Heart right ventricle (tissue), 16 donors: Measurements from ENCODE around the gene IL11. TPM values are rescaled to one million over a fixed set of nuclear protein-coding genes. Genes with fewer than 3 reads are reported as not detected.
"Not testable (repeated sequence)": the region's sequence is repeated elsewhere in the genome, so short reads cannot be mapped to it uniquely, and the experiment has no call there.

Experiments used
- ATAC-seq, 8 donors: fragments of 200-7000 bp; cut with Tn5 transposase; one replicate each; pipeline ENCODE4 v1.9.1; 2020; ENCODE audit warnings: mild to moderate bottlenecking in 8 of 8, moderate library complexity in 8 of 8, moderate number of reproducible peaks in 1 of 8
- DNase-seq, 2 donors: peaks; one replicate each; pipeline ENCODE4 v3.0.0-alpha.2; 2020
- H3K27ac ChIP-seq, 10 donors: fragments of 200-600 bp; sonication (generic) in 2 of 10; one replicate each; pipeline versions ENCODE4 v1.5.0 to v1.8.0; 2020 to 2022; ENCODE audit warnings: mild to moderate bottlenecking in 3 of 10
- H3K27me3 ChIP-seq, 7 donors: fragments of 200-600 bp; one replicate each; pipeline ENCODE4 v1.8.0; 2021 to 2022; ENCODE audit warnings: mild to moderate bottlenecking in 2 of 7
- H3K36me3 ChIP-seq, 9 donors: fragments of 200-600 bp; sonication (generic) in 1 of 9; one replicate each; pipeline versions ENCODE4 v1.5.0 to v1.8.0; 2020 to 2022; ENCODE audit warnings: mild to moderate bottlenecking in 2 of 9
- H3K4me1 ChIP-seq, 9 donors: fragments of 200-600 bp; sonication (generic) in 1 of 9; one replicate each; pipeline versions ENCODE4 v1.5.0 to v1.8.0; 2020 to 2022; ENCODE audit warnings: mild to moderate bottlenecking in 4 of 9
- H3K4me3 ChIP-seq, 10 donors: fragments of 200-600 bp; sonication (generic) in 2 of 10; one replicate each; pipeline versions ENCODE4 v1.5.0 to v1.8.0; 2020 to 2022; ENCODE audit warnings: mild to moderate bottlenecking in 7 of 10, moderate library complexity in 2 of 10
- H3K9me3 ChIP-seq, 11 donors: fragments of 200-600 bp in 10 of 11; sonication (generic) in 2 of 11; one replicate each; pipeline versions ENCODE4 v1.5.0 to v1.8.0; 2013 to 2022; ENCODE audit warnings: mild to moderate bottlenecking in 2 of 11, control low read depth in 1 of 11, moderate library complexity in 1 of 11
- WGBS, 2 donors: extraction: QIAGEN DNeasy Blood & Tissue Kit; methylation state at CpG; one replicate each; pipeline ENCODE4 v1.1.7; 2013; ENCODE audit warnings: inconsistent platforms in 1 of 2; 5-methylcytosine and 5-hydroxymethylcytosine counted together
- intact Hi-C, 10 donors: fragments of 100-400 bp; cut with DNase I; formaldehyde crosslinking; loops; one replicate each; pipeline versions ENCODE4 v1.11.1 to v1.14.2; 2022
- polyA plus RNA-seq, 2 donors: library from polyadenylated mRNA; stranded (reverse); fragments of 200-250 nt; gene quantifications; one replicate each; pipeline ENCODE4 v1.2.3, GENCODE V29; 2013
- total RNA-seq, 10 donors: library from RNA; stranded (reverse); fragmentation: NEBNext Ultra II Directional in 3 of 10; extraction: Animal tissue kit (Norgen Biotek cat#: 25700) in 3 of 10; gene quantifications; one replicate each; pipeline versions ENCODE4 v1.2.1 to v1.2.4, GENCODE V29; 2021 to 2023
- TF ChIP-seq, protein P1 (sequence below), 9 donors: fragments of 200-600 bp; sonication (generic) in 2 of 9; IDR thresholded peaks; one replicate each; pipeline versions ENCODE4 v1.5.0 to v1.8.0; 2021 to 2022; ENCODE audit warnings: antibody characterized with exemption in 9 of 9, mild to moderate bottlenecking in 5 of 9, moderate library complexity in 1 of 9
- donor health status: Arrhythmogenic right ventricular cardiomyopathy.
- donor health status: ischemic (EF 13 %, LVEDD 7.1; RV severe dilation, severe dysfunction).
- donor health status: healthy with polysubstance abuse.
- donor health status: DM: no; HTN: yes; CAD: no.
- donor health status: DM: no; HTN: no; CAD: no.
- donor health status: ischemic (EF 25% LVEDD 6.9; RV normal size, moderate dysfunction).
- donor health status: ischemic (EF 25% LVEDD 5.7; RV mildly dilated, moderate dysfunction).
- donor health status: healthy.
- donor health status: DM: yes; HTN: yes; CAD: no.
- donor health status: Ischemic cardiomyopathy.
- donor health status: ischemic (EF 35%, LVEDD 5.7; RV mildly dilated, moderate dysfunction).
- donor health status: nonischemic (EF 11% LVEDD 7.7; RV severe dilation, severe dysfunction).
- donor health status: DM: yes; HTN: yes; CAD: no.
- donor health status: PGD.
- donor health status: ischemic (EF 29% LVEDD 5.4; RV normal size, mild dysfunction).
- donor health status: nonischemic (EF 23%, LVEDD 6.1; RV moderate dilation, normal function).

The IL11 gene
- total and polyA plus RNA-seq, 12 donors, result 0.30 to 0.37 TPM; not detected in 10

DNA sequence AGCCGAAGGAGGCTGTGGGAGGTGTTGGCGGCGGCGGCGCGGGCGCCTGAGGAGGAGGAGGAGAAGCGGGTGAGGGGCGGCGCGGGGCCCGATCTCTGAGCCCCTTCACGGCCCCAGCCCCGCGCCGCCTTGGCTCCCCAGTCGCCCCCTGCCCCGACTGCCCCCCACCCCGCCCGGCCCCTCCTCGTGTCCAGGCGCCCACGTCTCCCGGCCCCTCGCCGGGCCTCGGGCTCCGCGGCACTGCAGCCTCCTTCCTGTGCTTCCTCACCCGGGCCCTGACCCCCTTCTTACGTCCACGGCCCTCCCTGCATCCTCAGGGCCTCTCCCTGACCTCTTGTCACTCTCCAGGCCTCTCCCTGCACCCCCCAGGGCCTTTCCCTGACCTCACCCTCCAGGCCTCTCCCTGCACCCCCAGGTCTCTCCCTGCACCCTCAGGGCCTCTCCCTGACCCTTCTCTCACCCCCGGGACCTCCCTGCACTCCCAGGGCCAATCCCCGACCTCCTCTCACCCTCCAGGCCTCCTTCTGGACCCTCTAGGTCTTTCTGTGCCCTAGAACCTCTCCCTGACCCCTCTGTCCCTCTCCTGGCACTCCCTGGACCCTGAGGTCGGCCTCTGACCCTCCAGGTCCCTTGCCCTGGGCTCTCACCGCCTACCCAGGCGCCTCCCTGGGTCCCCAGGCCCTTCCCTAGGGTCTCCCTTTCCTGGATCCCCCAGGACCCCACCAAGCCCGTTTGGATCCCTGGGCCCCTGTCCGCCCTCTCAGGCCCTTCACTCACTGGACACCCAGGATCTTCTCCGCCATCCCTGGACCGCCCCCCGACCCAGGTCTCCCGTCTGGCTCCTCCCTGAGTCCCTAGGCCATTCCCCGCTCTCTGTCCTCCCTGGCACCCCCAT, 30.1 kb downstream of the IL11 start:
- 3 to 5% methylated on average over 17 to 44 of the region's 44 CpGs for WGBS, 2 donors
- peak in 2 of 8 donors; percentile 0 to 1 for ATAC-seq
- intact Hi-C loops, result loop anchor here in 4 of 10 donors (1.0 to 5.0 kb wide), 4 partner anchors 38 to 45 kb away; partner anchors contain the start of genes RPL28 (in 3 of the 4) and TMEM238 (in 1 of the 4)
- H3K27ac ChIP-seq, result peak overlapping the region; percentile 21 to 93 (median 87)
- peaks cover 7 to 24% (median 19%) of the 10 kb centered on the region in 9 donors for H3K4me1 ChIP-seq
- no peak for DNase-seq
- no peaks in the 10 kb centered on the region for H3K27me3 ChIP-seq
- no peaks in the 10 kb centered on the region for H3K9me3 ChIP-seq
- H3K4me3 ChIP-seq, result peak overlapping the region; percentile 33 to 92 (median 72)
- TF ChIP-seq, protein P1, sequence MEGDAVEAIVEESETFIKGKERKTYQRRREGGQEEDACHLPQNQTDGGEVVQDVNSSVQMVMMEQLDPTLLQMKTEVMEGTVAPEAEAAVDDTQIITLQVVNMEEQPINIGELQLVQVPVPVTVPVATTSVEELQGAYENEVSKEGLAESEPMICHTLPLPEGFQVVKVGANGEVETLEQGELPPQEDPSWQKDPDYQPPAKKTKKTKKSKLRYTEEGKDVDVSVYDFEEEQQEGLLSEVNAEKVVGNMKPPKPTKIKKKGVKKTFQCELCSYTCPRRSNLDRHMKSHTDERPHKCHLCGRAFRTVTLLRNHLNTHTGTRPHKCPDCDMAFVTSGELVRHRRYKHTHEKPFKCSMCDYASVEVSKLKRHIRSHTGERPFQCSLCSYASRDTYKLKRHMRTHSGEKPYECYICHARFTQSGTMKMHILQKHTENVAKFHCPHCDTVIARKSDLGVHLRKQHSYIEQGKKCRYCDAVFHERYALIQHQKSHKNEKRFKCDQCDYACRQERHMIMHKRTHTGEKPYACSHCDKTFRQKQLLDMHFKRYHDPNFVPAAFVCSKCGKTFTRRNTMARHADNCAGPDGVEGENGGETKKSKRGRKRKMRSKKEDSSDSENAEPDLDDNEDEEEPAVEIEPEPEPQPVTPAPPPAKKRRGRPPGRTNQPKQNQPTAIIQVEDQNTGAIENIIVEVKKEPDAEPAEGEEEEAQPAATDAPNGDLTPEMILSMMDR (IDR thresholded peaks at IDR 0.05), result no peak
- H3K36me3 ChIP-seq, result peaks cover 0 to 26% (median 7%) of the 10 kb centered on the region in 9 donors

DNA sequence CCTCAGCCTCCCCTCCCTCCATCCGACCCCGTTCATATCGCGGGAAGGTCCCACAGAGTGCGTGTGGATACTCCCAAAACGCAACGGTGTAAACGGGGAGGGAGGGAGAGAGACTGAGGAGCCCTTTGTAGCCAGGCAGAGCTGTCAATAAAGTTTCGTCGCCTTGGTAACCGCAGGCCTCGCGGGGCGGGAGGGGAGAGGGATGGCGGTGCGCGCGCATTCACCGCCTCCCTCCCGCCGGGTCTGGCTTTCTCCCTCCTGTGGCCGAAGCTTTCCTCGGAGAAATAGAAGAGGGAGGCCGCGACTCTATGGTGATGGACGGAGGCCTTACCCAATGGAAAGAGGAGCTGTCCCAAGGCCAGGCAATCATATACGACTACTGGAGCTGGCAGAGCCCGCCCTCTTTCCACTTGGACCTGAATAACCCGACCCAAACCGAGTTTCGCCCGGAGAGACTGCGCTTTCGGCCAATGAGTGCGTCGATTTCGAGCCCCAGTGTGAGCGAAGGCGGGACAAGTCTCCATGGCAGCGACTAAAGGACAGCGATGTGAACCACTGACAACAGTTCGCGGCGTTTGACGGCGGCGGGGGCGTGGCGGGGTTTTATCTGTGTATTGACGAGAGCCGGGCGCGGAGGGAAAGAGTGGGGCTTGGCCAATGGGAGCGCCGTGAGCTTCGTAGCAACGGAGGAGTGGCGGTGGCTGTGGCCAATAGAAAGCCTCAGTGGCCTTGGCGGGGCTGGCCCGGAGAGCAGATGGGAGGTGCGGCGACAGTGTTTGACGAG, 31.0 kb downstream of the IL11 start, which contains the start of gene KMT5C:
TSS of gene KMT5C (plus strand) at position 772 of the 784 bp plus-strand sequence. CDS start 2,061 bp downstream, outside the sequence.
- no peaks in the 10 kb centered on the region for H3K9me3 ChIP-seq
- peaks cover 7 to 24% (median 19%) of the 10 kb centered on the region in 9 donors for H3K4me1 ChIP-seq
- peak; percentile 100 for DNase-seq
- peak; percentile 91 to 97 (median 95) for ATAC-seq
- peak within 1 kb of the TSS; percentile 33 to 92 (median 72) for H3K4me3 ChIP-seq
- intact Hi-C loops, result loop anchor here in 4 of 10 donors (1.0 to 5.0 kb wide), 3 partner anchors 37 to 46 kb away; partner anchors contain the start of genes RPL28 (in 3 of the 4) and TMEM238 (in 1 of the 4)
- H3K36me3 ChIP-seq, result peaks cover 0 to 24% (median 7%) of the 10 kb centered on the region in 9 donors
- peak within 1 kb of the TSS; percentile 65 to 95 (median 90) for H3K27ac ChIP-seq
- TF ChIP-seq, protein P1 (IDR thresholded peaks at IDR 0.05), result peak in 8 of 9 donors; percentile 26 to 68 (median 50)
- 0% methylated on average over 63 of the region's 63 CpGs for WGBS, 2 donors
- H3K27me3 ChIP-seq, result peaks cover 0 to 7% (median 0%) of the 10 kb centered on the region in 7 donors

GRCh38 chr19:55336101-55336500, 34.2 kb downstream of the IL11 start:
- no peak for ATAC-seq
- H3K27me3 ChIP-seq, result peaks cover 0 to 10% (median 0%) of the 10 kb centered on the region in 7 donors
- whole genome bisulfite sequencing, 2 donors, result 79 to 85% methylated on average over 7 of the region's 7 CpGs
- peaks cover 5 to 22% (median 14%) of the 10 kb centered on the region in 9 donors for H3K4me1 ChIP-seq
- TF ChIP-seq, protein P1 (IDR thresholded peaks at IDR 0.05), result no peak
- intact Hi-C loops, result loop anchor here in 3 of 10 donors (5.0 kb wide), 1 partner anchor 34 kb away; no protein-coding TSS in a partner anchor
- no peaks in the 10 kb centered on the region for H3K9me3 ChIP-seq
- DNase-seq, result no peak
- H3K27ac ChIP-seq, result no peak overlapping the region
- H3K4me3 ChIP-seq, result no peak overlapping the region
- no peaks in the 10 kb centered on the region for H3K36me3 ChIP-seq

- H3K36me3 ChIP-seq, result no peaks in the 10 kb centered on the region
- H3K9me3 ChIP-seq, result no peaks in the 10 kb centered on the region
- no peak overlapping the region for H3K4me3 ChIP-seq
- peaks cover 3 to 17% (median 5%) of the 10 kb centered on the region in 9 donors for H3K4me1 ChIP-seq
- TF ChIP-seq, protein P1 (IDR thresholded peaks at IDR 0.05), result no peak
- intact Hi-C loops, result no loop called here
- H3K27me3 ChIP-seq, result peaks cover 0 to 17% (median 0%) of the 10 kb centered on the region in 7 donors
- H3K27ac ChIP-seq, result no peak overlapping the region
- ATAC-seq (no peak), DNase-seq (no peak)
- WGBS, 2 donors, result 82% methylated on average over 11 of the region's 11 CpGs
These were observed 36.4 kb downstream of the IL11 start for GRCh38 chr19:55333870-55334269.

GRCh38 chr19:55329791-55330190, 40.5 kb downstream of the IL11 start:
- H3K4me3 ChIP-seq, H3K27ac ChIP-seq, ATAC-seq, H3K9me3 ChIP-seq, H3K36me3 ChIP-seq, DNase-seq, intact Hi-C loops: not testable (repeated sequence)
- Histone ChIP-seq H3K27me3 (peaks cover 0 to 15% (median 0%) of the 10 kb centered on the region in 7 donors), H3K4me1 (peaks cover 0 to 16% (median 0%) of the 10 kb centered on the region in 9 donors)
- WGBS, 2 donors, result 87 to 89% methylated on average over 6 of the region's 6 CpGs

- H3K4me3 ChIP-seq, DNase-seq, H3K27ac ChIP-seq, H3K9me3 ChIP-seq, H3K36me3 ChIP-seq, ATAC-seq, intact Hi-C loops: not testable (repeated sequence)
- H3K4me1 ChIP-seq, result peaks cover 0 to 16% (median 0%) of the 10 kb centered on the region in 9 donors
- WGBS, 2 donors, result 73 to 85% methylated on average over 4 of the region's 4 CpGs
- peaks cover 0 to 11% (median 0%) of the 10 kb centered on the region in 7 donors for H3K27me3 ChIP-seq
These were observed 41.4 kb downstream of the IL11 start for GRCh38 chr19:55328774-55329318.
